Measurements from ENCODE around the gene COG5. TPM values are rescaled to one million over a fixed set of nuclear protein-coding genes. Genes with fewer than 3 reads are reported as not detected.

The COG5 gene
- total RNA-seq, 1 donor from 2014 or later: 29.5 TPM

- Mint-ChIP-seq H3K36me3 (ENCODE audit: unreplicated experiment) (no peaks in the 10 kb centered on the region), H3K4me1 (ENCODE audit: low read depth, unreplicated experiment) (peaks cover 7% of the 10 kb centered on the region), H3K9me3 (ENCODE audit: unreplicated experiment) (no peaks in the 10 kb centered on the region), H3K4me3 (ENCODE audit: unreplicated experiment) (no peak overlapping the region), H3K27me3 (ENCODE audit: unreplicated experiment) (no peaks in the 10 kb centered on the region), H3K27ac (ENCODE audit: unreplicated experiment) (no peak overlapping the region)
- TF ChIP-seq, protein P1, sequence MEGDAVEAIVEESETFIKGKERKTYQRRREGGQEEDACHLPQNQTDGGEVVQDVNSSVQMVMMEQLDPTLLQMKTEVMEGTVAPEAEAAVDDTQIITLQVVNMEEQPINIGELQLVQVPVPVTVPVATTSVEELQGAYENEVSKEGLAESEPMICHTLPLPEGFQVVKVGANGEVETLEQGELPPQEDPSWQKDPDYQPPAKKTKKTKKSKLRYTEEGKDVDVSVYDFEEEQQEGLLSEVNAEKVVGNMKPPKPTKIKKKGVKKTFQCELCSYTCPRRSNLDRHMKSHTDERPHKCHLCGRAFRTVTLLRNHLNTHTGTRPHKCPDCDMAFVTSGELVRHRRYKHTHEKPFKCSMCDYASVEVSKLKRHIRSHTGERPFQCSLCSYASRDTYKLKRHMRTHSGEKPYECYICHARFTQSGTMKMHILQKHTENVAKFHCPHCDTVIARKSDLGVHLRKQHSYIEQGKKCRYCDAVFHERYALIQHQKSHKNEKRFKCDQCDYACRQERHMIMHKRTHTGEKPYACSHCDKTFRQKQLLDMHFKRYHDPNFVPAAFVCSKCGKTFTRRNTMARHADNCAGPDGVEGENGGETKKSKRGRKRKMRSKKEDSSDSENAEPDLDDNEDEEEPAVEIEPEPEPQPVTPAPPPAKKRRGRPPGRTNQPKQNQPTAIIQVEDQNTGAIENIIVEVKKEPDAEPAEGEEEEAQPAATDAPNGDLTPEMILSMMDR (IDR thresholded peaks at IDR 0.05; ENCODE audit: partially characterized antibody, unreplicated experiment): no peak
- DNase-seq: no peak
Measured at GRCh38 chr7:107237451-107237850, 326.3 kb downstream of the COG5 start.

DNA sequence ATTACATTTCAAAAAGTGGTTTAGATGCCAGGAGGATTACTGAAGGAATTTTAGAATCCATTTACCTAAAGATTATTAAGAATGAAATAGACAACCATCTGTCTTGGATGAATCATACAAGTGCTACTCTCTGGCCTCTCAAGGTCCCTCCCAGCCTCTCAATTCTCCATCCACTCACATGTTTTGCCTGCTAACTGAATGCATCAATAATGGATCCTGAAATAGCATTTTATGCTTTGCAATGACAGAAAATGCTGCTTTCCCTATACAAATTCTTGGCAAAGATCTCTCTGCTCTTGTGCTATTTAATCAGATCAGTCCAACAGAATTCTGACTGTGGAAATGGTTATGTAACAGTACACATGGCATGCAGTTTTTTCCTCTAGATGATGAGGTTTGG, 326.9 kb downstream of the COG5 start:
- H3K27ac Mint-ChIP-seq (ENCODE audit: unreplicated experiment): no peak overlapping the region
- no peaks in the 10 kb centered on the region for H3K27me3 Mint-ChIP-seq (ENCODE audit: unreplicated experiment)
- no peaks in the 10 kb centered on the region for H3K36me3 Mint-ChIP-seq (ENCODE audit: unreplicated experiment)
- no peaks in the 10 kb centered on the region for H3K9me3 Mint-ChIP-seq (ENCODE audit: unreplicated experiment)
- no peak for DNase-seq
- H3K4me3 Mint-ChIP-seq (ENCODE audit: unreplicated experiment): no peak overlapping the region
- TF ChIP-seq, protein P1 (IDR thresholded peaks at IDR 0.05; ENCODE audit: partially characterized antibody, unreplicated experiment): no peak
- peaks cover 4% of the 10 kb centered on the region for H3K4me1 Mint-ChIP-seq (ENCODE audit: low read depth, unreplicated experiment)

- DNase-seq: no peak
- no peak overlapping the region for H3K4me3 Mint-ChIP-seq (ENCODE audit: unreplicated experiment)
Measured at GRCh38 chr7:107234436-107234835, 329.3 kb downstream of the COG5 start.

GRCh38 chr7:107233981-107234380, 329.7 kb downstream of the COG5 start:
- Mint-ChIP-seq H3K4me3 (ENCODE audit: unreplicated experiment) (no peak overlapping the region), H3K9me3 (ENCODE audit: unreplicated experiment) (no peaks in the 10 kb centered on the region), H3K4me1 (ENCODE audit: low read depth, unreplicated experiment) (peaks cover 4% of the 10 kb centered on the region), H3K27ac (ENCODE audit: unreplicated experiment) (no peak overlapping the region), H3K36me3 (ENCODE audit: unreplicated experiment) (no peaks in the 10 kb centered on the region), H3K27me3 (ENCODE audit: unreplicated experiment) (no peaks in the 10 kb centered on the region)
- TF ChIP-seq, protein P1 (IDR thresholded peaks at IDR 0.05; ENCODE audit: partially characterized antibody, unreplicated experiment): no peak
- DNase-seq: no peak

More at GRCh38 chr7:107234436-107234835, 329.3 kb downstream of the COG5 start:
- Mint-ChIP-seq H3K27me3 (ENCODE audit: unreplicated experiment) (no peaks in the 10 kb centered on the region), H3K9me3 (ENCODE audit: unreplicated experiment) (no peaks in the 10 kb centered on the region), H3K27ac (ENCODE audit: unreplicated experiment) (no peak overlapping the region), H3K36me3 (ENCODE audit: unreplicated experiment) (no peaks in the 10 kb centered on the region), H3K4me1 (ENCODE audit: low read depth, unreplicated experiment) (peaks cover 4% of the 10 kb centered on the region)
- TF ChIP-seq, protein P1 (IDR thresholded peaks at IDR 0.05; ENCODE audit: partially characterized antibody, unreplicated experiment): no peak

DNA sequence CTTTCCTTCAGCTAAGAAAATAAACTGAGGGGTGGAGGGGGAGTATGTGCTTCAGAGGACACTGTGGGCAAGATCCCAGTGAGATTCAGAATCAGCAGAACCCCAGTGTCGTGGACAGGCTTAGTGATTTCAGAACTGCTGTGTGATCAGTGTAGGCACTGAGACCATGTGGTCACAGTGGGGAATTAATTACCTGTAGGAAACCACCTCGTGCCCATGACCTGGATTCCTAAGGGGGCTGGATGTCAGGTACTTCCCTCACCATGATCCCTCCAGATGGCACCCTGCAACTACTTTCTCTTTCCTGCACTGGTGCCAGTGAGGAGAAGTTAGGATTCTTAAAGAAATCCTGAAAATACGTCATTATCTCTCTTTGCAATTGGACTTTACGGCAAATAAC, 330.5 kb downstream of the COG5 start:
- H3K4me3 Mint-ChIP-seq (ENCODE audit: unreplicated experiment): no peak overlapping the region
- H3K4me1 Mint-ChIP-seq (ENCODE audit: low read depth, unreplicated experiment): peaks cover 4% of the 10 kb centered on the region
- DNase-seq: no peak
- TF ChIP-seq, protein P1 (IDR thresholded peaks at IDR 0.05; ENCODE audit: partially characterized antibody, unreplicated experiment): no peak
- H3K36me3 Mint-ChIP-seq (ENCODE audit: unreplicated experiment): no peaks in the 10 kb centered on the region
- H3K27me3 Mint-ChIP-seq (ENCODE audit: unreplicated experiment): no peaks in the 10 kb centered on the region
- H3K27ac Mint-ChIP-seq (ENCODE audit: unreplicated experiment): no peak overlapping the region
- H3K9me3 Mint-ChIP-seq (ENCODE audit: unreplicated experiment): no peaks in the 10 kb centered on the region
